Measurements from ENCODE around the gene CACNB2.

DNA sequence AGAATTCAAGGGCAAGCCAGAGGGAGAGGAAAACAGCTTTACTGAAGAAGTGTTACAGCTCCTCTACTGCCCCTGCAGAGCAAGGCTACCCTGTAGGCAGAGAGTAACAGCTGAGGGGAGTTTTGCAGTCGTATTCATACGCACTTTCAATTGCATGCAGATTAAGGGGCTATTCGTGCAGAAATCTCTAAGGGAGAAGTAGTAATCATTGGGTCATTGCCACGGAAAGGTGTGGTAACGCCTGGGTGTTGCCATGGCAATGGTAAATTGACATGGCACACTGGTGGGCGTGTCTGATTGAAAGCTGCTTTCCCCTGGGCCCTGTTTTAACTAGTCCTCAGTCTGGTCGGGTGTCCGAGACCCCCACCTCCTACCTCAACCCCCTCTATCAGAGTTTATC, 284.0 kb downstream of the CACNB2 start:
- TF ChIP-seq POLR2AphosphoS5 (IDR thresholded peaks at IDR 0.05; ENCODE audit: low read depth, low read length) (no peak), POLR2A (IDR thresholded peaks at IDR 0.05; ENCODE audit: low read depth, low read length) (no peak), TAF1 (IDR thresholded peaks at IDR 0.05; ENCODE audit: low read depth, low read length) (no peak)
